HG03196 (cell line): ENCODE data around the gene SLC22A16.
"Not testable (repeated sequence)": the region's sequence is repeated elsewhere in the genome, so short reads cannot be mapped to it uniquely, and the experiment has no call there.

Source experiments
- ATAC-seq: cut with Tn5 transposase; IDR thresholded peaks from one replicate; pipeline ENCODE4 v1.9.1; 2021; ENCODE audit not compliant: unreplicated experiment

Gene SLC22A16

GRCh38 chr6:110457567-110458175 lies 18.7 kb downstream of the SLC22A16 start:
- not testable (repeated sequence) for ATAC-seq

DNA sequence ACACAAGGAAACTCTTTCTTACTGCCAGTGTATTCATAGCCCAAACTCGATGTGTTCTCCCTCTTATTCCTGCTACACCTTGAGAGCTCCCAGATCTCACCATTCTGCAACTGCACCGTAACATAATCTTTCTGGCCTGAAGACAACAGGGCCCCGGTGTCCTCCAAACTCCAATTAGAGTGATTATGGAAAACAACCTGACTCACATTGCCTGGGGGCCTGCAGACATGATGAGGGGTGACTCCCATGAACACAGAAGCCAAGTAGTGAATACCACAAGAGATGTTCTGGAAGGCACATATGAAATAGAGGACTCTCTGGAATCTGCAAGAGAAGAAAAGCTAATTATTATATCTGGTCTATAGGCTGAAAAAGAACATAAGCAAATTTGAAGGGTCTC lies 19.7 kb downstream of the SLC22A16 start:
- no peak for ATAC-seq

- ATAC-seq, result no peak
Measured at GRCh38 chr6:110449541-110449895, 26.9 kb downstream of the SLC22A16 start.

DNA sequence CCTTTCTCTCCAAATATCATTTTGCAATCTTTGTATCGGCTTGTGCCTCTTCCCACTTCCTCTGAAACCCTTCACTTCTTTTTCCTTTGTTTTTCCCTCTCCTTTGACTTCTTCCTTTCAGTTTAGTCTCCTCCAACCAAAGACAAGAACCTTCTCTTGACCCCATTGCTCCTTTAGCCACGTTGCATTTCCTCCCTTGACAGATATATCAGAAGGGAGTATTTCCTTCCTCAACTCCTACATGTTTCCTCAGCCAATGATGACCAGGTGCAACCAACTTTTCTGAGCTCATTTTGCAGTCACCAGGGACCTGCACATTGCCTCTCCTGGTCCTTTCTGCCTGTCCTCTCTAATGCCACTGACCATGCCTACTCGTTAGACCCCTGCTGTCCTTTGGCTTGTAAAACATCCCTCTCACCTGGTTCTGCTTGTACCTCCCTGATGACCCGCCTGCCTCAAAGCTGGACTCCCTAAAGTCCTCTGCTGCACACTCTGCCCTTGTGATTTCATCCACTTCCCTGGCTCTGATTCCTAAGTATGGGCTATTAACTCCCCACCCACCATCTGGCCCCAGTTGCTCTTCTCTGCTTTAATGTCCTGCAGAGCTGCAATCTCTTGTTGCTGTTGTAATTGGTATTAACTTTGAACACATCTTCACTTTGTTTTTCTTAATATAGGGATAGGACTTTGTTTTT lies 27.4 kb downstream of the SLC22A16 start:
- no peak for ATAC-seq

GRCh38 chr6:110447761-110448160 lies 28.7 kb downstream of the SLC22A16 start:
- ATAC-seq, result no peak

DNA sequence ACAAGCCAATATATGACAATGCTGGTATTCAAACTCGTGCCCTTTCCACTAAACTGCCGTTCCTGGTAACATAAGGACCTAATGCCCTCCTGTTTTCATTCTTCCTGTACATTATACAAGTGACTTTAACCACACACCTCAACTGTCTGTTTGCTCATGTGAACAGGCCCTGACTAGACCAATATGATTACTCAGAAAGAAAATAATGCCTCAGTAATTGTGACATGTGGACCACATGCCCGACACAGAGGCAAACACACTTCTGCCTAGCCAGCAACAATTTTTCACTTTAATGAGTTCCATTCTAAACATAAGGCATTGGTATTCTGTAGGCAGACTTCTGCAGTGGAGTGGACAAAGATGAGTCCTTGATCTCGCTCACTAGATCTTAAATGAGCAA lies 30.0 kb downstream of the SLC22A16 start:
- no peak for ATAC-seq

GRCh38 chr6:110440026-110440425 lies 36.4 kb downstream of the SLC22A16 start:
- ATAC-seq, result no peak

DNA sequence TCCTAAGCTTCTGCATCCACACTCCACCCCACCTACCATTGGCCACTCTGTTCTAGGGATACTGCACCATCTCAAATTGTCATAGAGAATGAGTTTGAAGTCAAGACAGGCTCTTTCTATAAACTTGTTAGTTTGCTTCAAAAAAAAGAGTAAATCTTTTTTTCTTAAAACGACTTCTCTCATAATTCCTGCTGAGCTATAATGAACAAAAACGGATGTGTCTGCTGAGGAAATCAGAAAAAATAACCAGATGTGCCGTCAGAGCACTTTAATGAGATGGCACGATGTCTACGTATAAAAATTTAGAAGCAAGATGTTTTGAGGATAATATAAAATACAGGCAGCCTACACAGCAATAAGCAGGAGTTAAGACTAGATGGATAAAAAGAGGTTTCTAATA lies 37.1 kb downstream of the SLC22A16 start:
- ATAC-seq, result no peak

- ATAC-seq, result no peak
Measured at GRCh38 chr6:110434961-110435602, 41.3 kb downstream of the SLC22A16 start.

- no peak for ATAC-seq
Measured at GRCh38 chr6:110432285-110432900, 44.0 kb downstream of the SLC22A16 start.

DNA sequence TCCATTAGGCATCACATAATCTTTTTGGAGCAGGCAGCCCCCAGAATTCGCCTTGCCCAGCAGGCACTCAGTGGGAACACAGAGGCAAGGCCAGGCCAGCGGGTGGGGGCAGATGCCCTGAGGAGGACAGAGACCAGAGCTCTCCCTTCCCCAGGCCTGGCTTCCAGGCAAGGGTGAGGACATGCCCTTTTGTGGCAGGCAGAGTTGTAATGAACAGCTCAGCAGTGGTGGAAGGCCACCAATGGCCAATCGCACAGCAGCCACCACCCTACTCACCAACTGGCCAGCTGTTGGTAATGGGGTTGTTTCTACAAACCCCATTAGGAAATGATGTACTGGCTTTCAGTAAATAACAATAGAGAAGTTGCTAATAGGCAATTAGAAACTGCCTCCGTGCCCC lies 45.7 kb downstream of the SLC22A16 start:
- no peak for ATAC-seq

GRCh38 chr6:110430236-110430635 lies 46.2 kb downstream of the SLC22A16 start:
- no peak for ATAC-seq

- ATAC-seq, result no peak
Measured at GRCh38 chr6:110428153-110428552, 48.3 kb downstream of the SLC22A16 start.

DNA sequence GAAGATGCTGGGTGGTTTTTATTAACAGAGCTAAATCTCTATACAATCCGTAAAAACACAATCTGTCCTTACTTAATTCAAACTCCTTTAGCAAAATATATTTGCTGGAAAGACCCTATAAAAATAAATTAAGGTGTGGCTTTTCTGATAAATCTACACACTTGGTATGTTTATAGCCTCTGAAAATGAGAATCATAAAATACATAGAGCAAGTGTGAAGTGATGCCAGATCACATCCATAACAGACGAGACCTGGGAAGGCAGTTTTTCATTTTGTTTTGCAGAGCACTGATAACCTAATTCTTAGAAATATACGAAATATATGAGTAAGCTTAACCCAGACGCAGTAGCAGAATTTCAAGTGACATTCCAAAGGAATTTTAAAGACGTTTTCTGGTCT lies 50.6 kb downstream of the SLC22A16 start:
- ATAC-seq, result no peak

DNA sequence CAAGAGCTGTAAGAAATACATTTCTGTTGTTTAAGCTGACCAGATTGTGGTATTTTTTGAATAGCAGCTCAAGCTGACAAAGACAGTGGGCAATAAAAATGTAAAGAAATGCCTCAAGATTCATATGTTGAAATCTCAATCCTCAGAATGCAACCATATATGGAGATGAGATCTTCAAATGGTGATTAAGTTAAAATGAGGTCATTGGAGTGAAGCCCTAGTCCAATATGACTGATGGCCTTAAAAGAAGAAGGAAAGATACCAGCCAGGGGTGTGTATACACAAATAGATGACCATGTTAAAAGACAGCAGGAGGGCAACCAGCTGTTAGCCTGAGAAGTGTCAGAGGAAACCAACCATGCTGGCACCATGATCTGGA lies 54.0 kb downstream of the SLC22A16 start:
- ATAC-seq, result no peak

DNA sequence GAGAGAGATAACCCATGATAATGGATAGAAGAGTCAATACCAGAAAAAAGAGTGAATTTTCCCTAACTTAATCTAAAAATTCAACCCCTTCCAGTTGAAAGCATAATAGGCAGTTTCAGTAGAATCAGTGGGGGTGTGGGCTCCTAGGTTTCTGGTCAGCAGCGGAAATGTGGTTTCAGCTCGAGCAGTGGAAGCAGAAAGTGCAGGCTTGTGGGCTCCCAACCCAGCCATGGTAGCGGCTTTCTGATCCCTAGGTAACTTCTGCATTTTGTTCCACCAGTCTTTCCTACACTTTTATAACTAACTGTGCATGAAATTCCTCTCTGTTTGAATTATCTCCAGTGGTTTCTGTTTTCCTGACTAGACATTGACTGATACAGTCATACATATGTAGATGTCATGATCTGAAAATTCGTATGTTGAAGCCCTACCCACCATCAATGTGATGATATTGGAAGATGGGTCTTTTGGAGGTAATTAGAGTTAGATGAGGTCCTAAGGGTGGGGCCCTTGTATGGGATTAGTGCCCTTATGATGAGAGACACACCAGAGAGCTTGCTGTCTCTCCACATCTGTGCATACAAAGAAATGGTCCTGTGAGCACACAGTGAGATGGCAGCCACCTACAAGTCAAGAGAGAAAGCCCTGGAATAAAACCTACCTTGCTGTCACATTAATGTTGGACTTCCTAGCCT lies 54.5 kb downstream of the SLC22A16 start:
- ATAC-seq, result no peak

GRCh38 chr6:110419028-110419739 lies 57.2 kb downstream of the SLC22A16 start:
- no peak for ATAC-seq

- ATAC-seq, result no peak
Measured at GRCh38 chr6:110418594-110418993, 57.8 kb downstream of the SLC22A16 start.

DNA sequence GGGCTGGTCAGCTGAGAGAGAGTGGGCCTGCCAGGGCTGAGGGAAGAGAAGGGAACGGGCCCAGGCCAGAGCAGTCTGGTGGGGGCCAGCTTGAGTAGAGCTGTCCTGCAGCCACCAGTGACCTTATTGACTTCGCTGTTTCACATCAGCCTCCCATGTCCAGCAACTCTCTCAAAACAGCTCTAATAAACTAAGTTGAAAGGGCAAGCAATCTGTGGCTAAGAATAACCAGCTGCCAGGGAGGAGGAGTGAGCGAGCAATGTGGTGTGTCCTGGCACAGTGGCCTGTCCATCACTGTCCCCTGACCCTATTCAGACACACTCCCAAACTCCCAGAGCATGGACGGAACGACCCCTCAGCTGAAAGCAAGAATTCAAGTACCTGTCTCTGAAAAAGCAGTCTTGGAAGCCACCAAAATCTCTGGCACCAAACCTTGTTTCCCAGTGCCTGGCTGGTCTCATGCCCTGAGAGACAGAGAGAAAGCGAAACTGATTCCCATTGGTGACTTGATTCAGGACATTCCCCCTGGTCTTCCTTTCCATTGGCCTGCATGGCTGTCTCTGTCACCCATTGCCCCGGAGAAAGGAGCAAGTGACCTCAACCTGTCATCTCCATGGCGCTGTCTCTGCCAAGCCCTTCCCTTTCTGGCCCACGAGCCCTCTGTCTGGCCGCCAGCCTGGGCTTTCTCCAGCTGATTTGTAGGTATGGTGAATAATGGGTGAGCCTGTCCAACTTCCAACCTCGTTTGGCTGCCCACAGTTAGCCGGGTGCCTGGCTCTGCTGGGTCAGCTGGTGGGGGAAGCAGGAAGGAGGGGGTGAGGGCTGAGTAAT lies 61.1 kb downstream of the SLC22A16 start, which contains the start of gene DDO:
DDO (minus strand) TSS at position 490 of the 831 bp plus-strand sequence. CDS start 2,113 bp downstream, outside the sequence.
- ATAC-seq, result no peak

DNA sequence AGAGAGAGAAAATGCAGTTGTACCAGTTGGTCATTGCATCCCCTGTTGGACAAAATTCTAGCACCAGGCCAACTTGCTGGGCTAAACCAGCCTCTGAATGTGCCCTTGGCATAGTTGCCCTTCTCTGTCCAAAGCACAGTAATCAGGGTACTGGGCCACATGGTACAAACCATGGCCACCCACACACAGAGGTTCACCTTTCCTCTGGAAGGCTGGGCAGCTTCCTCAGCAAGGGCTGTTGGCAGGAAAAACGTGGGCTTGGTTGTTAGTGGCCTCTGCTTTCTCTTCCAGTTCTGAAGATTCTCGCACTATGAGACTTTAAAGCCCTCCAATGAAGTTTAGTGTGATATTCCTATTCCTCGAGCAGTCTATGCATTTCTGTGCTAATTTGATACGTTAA lies 61.7 kb downstream of the SLC22A16 start:
- ATAC-seq, result no peak
